K562 treated with DMSO at 1 percent for 48 hours (cell line): ENCODE measurements around the gene LRRC58. TPM values are rescaled to one million over a fixed set of nuclear protein-coding genes. Genes with fewer than 3 reads are reported as not detected.

ENCODE experiments used
- total RNA-seq: library from RNA; unstranded; fragments of 300-600 nt; gene quantifications from 2 replicates; pipeline ENCODE4 v1.2.3, GENCODE V29; 2022; ENCODE audit warnings: low replicate concordance; ENCODE audit errors: extremely low read depth

LRRC58 gene
- total RNA-seq = not detected in 2 replicates

DNA sequence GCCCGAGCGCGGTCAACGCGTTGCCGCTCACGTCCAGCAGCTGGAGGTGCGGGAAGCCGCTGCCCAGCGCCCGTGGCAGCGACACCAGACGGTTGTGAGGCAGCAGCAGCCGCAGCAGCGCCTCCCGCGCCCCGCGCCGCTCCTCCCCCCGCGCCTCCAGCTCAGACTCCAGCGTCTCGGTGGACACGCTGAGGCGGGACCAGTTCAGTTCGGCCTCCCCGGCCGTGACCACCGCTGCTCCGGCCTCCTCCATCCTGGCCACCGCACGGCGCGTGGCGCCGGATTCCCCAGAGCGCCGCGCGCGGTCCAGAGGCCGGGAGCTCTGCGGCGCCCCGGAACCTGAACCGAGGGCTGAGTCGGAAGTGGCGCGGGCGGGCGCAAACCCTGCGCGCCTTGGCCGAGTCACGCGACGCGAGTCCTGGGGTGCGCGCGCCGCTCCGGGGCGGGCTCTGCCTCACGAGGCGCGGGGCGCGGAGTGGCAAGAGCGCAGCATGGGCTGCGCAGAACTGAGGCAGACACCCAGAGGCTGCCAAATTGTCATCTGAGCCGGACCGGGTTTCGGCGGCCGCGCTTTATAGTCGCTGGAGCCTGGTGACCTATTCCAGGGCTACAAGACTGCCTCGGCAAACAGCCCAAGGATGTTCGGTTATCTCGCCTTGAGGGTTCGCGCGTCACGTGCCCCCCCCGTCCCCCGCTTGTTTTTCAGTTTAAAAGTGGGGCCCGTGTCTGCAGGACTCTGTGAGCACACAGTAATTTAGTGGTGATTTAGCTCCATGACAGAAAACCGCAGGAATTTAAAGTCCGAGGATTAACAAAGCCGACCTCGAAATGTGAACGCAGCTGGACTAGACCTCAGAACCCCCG, at the start of gene LRRC58:
Gene LRRC58, minus strand, starts transcription at position 364 of the 864 bp plus-strand sequence. Its CDS starts 111 bp downstream, at position 253.

DNA sequence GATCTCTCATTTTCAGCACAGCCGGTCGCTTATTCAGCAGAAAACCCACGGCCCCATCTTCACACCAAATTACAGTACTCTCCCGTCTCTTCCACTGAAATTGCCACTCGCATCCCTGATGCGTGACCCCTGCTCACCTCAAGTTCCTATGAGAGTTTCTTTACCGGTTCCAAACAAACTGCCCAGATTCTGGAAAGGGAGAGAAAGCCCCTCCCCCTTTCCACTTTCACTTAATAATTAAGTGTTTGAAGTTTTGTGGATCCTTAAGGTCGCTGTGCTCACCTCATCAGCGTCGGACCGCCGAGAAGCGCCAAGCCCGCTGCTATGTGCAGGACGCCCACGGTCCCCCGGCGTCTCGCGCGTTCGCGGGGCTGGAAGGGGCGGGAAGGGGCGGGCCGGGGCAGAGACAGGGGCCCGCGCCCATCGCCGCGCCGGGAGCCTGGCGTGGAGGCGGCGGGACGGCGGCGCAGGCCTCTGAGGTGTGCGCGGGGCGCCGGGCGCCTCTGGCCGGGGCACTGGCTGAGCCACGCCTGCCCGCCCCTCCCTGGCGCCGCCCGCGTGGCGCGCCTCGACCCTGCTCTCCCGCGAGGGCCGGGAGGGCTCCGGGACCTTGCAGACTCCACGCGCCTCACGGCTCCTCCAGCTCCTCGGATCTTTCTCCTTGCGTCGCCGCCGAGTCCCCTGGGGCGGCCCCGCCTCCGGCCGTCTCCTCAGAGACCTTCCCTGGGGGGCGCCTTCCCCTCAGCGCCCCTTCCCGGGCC, 64.2 kb downstream of the LRRC58 start, which contains the start of gene GPR156:
Gene GPR156, minus strand, starts transcription at position 476 of the 761 bp plus-strand sequence. CDS start 41,124 bp downstream, outside the sequence.

Other genes with a start within 250 kb of the LRRC58 start
- not detected in 2 replicates for gene GPR156, start 64.1 kb downstream of the LRRC58 start, total RNA-seq
- not detected in 2 replicates for gene FSTL1, start 101.6 kb upstream of the LRRC58 start, total RNA-seq
- gene NDUFB4, start 247.0 kb upstream of the LRRC58 start, total RNA-seq = not detected in 2 replicates